GM19239 (cell line): ENCODE results near the gene RASSF8.

Experiments
- DNase-seq: peaks from one replicate; pipeline ENCODE4 v3.0.0; 2011; ENCODE audit warnings: low spot score; ENCODE audit not compliant: insufficient read length
- FAIRE-seq: peaks from 2 replicates; lab custom pipeline; 2011; peaks lifted over from hg19 to GRCh38; lab: Jason Lieb, UNC

RASSF8 gene

GRCh38 chr12:25960143-25960542 is 1.7 kb downstream of the RASSF8 start:
- DNase-seq = no peak
- no peak for FAIRE-seq

DNA sequence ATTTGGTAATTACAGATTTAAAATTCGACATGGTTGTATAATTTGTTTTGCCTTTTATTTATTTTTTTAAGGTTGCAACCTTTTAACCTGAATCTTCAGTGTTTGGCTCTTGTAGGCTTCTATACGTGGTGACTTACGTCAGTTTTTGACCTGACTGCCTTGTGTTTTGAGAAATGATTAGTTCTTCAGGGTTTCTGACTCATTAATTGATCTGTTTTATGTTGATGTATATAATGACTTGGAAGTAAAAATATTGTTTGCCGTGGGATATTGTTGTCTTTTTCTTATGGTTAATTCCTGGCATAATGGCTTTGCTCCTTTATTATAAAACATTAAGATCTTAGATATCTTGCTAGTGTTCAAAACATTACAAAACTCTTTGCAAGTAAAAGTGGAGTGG is 2.5 kb downstream of the RASSF8 start:
- no peak for DNase-seq
- FAIRE-seq = no peak

- DNase-seq (no peak), FAIRE-seq (no peak)
Measured at GRCh38 chr12:25962932-25963525, 4.5 kb downstream of the RASSF8 start.

DNA sequence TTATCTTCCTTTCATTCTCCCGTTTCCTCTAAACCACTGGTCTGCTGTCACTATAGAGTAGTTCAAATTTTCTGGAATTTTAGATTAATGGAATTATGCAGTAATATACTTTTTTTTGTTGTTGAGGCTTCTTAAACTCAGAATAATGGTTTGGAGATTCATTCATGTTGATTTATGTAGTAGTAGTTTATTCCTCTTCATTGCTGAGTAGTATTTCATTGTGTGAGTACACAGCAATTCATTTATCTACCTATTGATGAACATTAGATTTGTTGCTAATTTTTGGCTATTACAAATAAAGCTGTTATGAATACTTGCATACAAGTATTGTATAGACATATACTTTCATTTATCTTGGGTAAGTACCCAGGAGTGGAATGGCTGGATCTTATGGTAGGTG is 7.2 kb downstream of the RASSF8 start:
- FAIRE-seq (no peak), DNase-seq (no peak)

- DNase-seq = no peak
- no peak for FAIRE-seq
Measured at GRCh38 chr12:25970082-25970481, 11.6 kb downstream of the RASSF8 start.

- no peak for DNase-seq
- no peak for FAIRE-seq
Measured at GRCh38 chr12:25970916-25971653, 12.6 kb downstream of the RASSF8 start.

DNA sequence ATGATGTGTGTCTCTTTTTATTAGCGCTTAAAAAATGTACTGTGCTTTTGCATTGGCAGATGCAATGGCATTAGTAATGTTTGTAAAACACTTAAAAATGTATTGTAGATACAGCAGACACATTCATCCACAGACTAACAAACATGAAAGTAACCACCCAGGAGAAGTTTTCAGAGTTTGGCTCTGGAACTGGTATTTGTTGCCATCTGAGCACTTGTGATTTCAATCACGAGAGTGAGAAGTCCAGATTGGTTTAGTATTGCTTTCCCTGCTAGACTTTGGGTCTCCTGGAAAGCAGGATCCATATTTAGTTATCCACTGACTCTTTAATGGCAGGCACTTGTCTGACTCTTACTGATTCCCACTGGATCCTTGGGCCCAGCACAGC is 13.2 kb downstream of the RASSF8 start:
- FAIRE-seq (no peak), DNase-seq (no peak)

DNA sequence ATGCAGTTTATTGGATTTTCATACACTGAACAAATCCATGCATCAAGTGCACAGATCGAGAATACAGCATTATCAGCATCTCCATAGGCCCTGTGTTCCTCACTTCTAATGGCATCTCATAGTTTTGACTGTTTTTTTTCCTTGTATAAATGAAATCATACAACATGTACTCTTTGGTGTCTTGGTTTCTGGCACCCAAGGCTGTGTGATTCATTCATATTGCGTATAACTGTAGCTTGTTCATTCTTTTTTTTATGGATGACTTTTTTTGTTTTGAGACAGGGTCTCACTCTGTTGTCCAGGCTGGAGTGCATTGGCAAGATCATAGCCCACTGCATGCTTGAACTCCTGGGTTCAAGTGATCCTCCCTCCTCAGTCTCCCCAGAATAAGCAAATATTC is 14.3 kb downstream of the RASSF8 start:
- no peak for FAIRE-seq
- no peak for DNase-seq

DNA sequence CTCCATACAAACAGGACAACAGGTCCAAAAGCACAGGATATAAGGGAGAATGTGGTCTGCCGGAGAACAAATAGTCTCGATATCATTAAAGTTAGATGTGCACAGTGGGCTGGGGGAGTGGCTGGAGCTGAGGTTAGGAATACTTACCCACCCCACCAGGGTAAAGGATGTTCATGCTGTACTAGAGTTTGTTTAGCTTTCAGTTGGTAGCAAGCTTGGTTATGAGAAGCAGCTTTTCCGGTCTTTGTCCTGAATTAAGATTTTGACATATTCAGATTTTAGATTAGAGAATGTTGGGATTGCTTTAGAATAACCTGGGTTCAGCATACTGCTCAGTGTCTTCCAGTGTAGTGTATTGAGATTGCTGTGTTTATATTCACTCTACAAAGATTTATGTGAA is 16.7 kb downstream of the RASSF8 start:
- DNase-seq (no peak), FAIRE-seq (no peak)

DNA sequence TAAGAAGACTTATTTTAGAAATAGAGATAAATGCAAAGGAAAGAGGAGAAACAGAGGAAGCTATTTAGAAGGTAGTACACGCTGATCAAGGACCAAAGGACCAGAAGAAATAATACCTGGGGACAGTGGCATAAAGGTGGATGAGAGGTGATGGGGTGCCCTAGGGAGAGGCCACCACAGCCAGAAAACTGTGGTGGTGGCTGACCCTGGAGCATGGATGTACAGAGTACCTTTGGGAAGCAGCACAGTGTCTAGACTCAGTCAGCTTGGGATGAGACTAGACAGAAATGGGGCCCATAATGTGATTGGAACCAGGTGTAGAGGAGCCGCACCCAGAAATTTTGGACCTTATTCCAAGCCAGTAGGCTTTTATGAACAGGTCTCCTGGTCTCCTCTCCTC is 17.2 kb downstream of the RASSF8 start:
- DNase-seq (no peak), FAIRE-seq (no peak)

DNA sequence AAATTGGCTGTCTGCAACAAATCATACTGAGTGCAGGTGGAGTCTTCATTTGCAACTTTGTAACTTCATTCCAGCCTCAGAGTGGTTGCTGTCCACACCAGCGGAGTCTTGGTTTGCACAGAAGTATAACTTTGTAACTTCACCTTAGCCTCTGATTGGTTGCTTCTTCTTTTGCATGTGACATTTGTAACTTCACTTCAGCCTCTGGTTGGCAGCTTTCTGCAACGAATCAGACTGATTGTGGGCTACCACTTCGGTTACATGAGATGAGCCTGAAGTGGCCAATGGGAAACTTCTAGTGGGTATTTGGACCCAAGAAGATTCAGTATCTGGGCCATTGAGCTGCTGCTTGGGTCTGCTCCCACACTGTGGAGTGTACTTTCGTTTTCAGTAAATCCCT is 17.8 kb downstream of the RASSF8 start:
- FAIRE-seq (no peak), DNase-seq (no peak)

- DNase-seq = no peak
- no peak for FAIRE-seq
Measured at GRCh38 chr12:25977047-25977446, 18.6 kb downstream of the RASSF8 start.

DNA sequence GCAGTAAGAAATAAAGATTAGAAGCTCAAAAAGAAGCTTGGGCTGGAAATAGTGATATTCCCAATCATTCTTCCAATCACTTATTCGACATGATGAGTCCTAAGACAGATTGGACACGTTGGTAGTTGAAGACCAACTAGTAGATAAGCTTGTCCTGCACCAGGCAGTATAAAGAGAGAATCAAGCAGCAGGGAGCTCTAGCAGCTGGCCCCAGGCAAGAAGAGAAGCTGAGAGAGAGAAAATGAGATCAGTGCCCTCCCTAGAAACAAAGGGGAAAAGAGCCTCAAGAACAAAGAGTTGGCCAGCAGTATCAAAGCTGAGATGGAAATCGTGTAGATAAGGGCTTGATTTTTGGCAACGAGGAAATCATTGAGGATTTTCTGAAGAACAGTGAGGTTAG is 20.6 kb downstream of the RASSF8 start:
- no peak for FAIRE-seq
- no peak for DNase-seq

DNA sequence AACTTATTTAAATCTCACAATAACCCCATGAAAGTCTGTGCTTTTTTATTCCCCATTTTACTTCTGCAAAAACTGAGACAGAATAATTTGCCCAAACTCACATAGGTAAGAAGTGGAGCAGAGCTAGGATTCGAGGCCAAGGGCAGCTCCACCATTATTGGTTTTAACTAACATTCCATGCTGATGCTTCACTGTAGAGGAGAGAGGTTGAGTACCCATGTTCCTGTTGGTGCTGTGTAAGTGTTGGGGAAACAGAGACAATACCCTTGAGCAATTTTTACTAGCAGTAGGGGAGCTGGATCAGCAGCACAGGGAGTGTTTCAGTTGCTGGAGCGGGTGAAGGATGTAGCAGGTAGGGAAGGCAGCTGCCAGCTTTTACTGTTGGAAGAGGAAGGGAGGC is 21.1 kb downstream of the RASSF8 start:
- FAIRE-seq (no peak), DNase-seq (no peak)

DNA sequence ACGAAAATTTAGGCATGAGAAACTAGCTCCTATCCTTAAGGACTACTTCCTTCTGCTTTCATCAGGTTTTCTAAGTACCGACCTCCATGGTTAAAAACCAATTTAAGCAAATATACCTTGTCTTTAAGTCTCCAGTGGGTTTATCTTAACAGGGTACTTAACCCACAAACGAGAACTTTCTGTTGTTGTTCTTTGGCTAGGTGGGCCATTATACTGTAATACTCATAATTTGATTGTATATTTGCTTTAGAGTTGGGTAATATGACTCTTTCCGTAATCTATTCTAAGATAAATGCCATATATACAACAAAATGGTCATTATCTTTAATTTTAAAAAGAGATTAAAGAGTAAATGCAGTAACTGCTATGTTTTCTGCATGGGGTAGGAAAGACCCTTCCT is 21.6 kb downstream of the RASSF8 start:
- no peak for DNase-seq
- FAIRE-seq = no peak

- FAIRE-seq = no peak
Measured at GRCh38 chr12:25981597-25981996, 23.1 kb downstream of the RASSF8 start.

DNA sequence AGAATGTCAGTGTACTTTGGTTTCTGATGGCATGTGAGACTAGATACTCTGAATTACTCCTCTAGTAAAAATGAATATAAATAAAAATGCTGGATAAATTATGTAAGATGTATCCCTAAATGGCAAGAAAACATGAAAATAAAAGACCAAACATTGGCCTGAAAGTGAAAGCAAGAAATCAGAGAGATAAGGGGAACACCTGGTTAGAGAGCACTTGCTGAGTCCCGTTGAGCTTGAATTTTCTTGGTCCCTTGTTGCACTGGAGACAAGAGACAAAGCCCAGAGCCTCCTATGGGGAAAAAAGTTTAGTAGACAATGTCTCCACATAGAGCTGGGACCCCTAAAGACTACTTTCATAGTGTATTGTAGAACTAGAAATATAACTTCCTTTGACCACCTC is 23.9 kb downstream of the RASSF8 start:
- no peak for FAIRE-seq

More at GRCh38 chr12:25981597-25981996, 23.1 kb downstream of the RASSF8 start:
- DNase-seq = no peak

DNA sequence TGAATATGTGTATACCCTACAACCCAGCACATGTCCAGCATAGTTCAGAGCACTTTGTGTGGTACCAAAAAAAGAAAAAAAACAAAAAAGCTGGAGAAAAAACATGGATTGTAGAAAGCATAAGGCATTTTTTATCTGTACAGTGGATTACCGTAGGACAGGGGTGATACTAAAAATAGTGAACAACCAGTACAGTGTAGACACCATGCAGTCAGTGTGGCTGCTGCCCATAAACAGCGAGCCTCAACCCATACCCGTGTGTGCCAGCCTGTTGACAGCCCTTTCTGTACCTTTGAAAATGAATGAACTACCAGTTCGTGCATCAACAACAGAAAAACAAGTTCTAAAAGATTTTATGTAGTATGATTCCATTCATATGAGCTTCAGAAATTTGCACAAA is 25.1 kb downstream of the RASSF8 start:
- FAIRE-seq = no peak
- no peak for DNase-seq

More for the DNA sequence above, 23.9 kb downstream of the RASSF8 start:
- no peak for DNase-seq

DNA sequence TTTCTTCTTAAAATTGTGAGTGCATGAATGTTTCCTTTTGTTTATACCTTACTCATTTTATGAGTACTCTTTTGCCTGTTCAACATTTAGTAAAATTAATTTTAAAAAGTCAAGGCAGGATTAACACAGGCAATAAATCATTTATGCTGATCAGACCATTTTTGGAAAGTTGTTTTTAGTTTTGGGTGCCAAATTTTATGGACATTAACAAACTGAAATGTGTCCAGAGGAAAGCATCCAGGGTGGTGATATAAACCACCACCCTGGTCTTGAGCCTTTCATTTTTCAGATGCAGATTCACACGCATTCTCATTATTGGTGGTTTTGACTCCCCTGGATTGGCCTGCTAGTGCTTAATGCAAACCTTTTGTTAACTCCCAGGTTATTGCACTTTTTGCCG is 26.3 kb downstream of the RASSF8 start:
- DNase-seq (no peak), FAIRE-seq (no peak)

GRCh38 chr12:25985316-25986175 is 27.1 kb downstream of the RASSF8 start:
- no peak for FAIRE-seq
- no peak for DNase-seq

DNA sequence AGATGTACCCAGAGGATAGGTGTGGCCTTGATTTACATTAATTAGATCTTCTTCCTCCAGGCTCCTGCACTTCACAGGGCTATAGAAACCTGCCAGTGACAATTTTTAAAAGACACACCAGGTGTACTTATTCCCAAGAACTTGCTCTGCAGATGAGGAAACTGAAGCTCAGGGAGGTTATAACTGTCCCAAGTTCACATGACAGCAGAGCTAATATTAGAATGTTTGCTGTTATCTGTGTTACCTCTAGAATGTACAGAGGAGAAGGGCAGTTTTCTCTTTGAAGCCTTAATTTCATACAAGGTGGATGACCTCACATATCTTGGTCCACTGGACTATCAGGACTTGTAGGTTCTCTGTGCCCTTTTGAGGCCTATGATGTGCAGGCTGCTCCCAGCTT is 27.7 kb downstream of the RASSF8 start:
- DNase-seq = no peak
- no peak for FAIRE-seq
